Measurements from ENCODE around the gene PARVB.

Gene PARVB

DNA sequence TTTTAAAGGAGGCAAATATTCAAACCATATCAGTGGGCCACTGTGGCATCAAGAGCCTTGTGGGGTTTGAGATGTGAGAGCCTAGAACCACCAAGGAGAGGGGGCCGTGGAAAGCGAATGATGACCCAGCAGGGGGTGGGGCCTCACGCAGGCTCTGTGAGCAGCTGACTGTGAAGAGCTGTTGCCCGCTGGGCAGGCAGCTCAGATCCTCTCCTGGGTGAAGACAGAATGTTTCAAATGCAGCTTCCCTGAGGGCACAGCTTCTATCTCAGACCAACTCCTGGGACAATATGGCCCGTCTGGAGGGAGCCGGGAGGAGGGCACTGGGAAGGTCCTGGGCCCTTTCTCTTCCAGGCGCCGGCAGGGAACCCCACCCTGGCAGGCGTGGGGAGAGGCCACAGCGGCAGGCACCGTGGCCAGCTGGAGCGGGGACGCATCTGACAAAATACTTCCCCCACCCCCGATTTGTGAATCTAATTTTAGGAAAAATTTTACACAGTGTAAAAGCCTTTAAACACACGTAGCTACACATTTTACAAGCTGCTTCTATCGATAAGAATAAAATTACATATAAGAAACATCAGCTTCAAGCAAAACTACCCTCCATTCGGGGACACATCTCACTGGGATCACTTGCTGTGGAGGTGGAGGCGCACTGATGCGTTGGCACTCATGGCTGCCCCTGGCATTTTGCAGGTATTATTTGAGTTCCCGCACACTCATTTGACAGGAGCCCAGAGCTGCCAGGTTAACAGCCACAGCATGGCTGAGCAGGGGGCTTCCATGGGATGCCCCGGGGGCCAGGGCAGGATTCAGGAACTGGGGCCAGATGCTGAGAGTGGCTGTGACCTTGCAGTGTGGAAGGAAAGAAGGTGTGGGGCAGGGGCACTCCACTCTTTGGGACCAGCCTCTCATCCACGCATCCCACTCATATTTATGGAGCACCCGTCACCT lies 196.9 kb downstream of the PARVB start:
- no peak for DNase-seq (ENCODE audit: low read depth)

- DNase-seq (ENCODE audit: low read depth), result no peak
These were observed 197.8 kb downstream of the PARVB start for GRCh38 chr22:44221710-44222475.

All from stimulated activated CD8-positive, alpha-beta memory T cell treated with anti-CD3 and anti-CD28 coated beads, Interleukin-7, amount 100 ng/mL, for 24 hours (primary cell).